GM21528 (cell line): ENCODE results near the gene FAM20C.

Source experiments
- ATAC-seq: cut with Tn5 transposase; IDR thresholded peaks from one replicate; pipeline ENCODE4 v1.9.1; 2021; ENCODE audit warnings: mild to moderate bottlenecking, moderate library complexity; ENCODE audit not compliant: unreplicated experiment, low FRiP score

Gene FAM20C

DNA sequence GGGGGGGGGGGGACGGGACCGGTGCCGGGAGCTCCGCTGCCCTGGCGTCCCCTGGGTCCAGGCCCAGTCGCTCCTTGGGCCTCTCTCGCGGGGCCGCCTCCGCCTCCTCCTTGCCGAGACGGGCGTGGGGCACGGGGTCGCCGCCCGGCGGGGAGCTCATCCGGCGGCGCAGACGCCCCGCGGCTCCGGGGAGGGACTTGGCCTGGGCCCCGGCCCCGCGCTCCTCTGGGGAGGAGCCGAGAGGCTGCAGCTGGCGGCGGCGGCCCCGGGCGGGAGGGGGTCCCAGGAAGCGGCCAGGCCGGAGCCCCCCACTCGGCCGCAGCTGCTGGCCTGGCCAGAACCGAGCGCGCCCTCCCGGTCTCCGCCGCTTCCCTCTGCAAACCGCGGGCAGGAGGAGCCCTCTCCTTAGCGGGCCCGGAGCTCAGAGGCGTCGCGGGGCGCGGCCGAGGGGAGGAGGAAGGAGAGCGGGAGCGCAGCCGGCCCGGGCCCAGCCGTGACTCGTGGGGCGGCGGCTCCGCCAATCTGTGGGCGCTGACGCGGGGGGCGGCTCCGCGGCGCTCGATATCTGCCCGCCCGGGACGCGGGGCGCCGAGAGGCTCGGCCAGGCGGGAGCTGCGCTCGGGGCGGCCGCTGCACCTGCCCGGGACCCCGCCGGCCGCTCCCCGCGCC is at the start of gene FAM20C:
FAM20C (plus strand) TSS at position 591 of the 669 bp plus-strand sequence. CDS start 629 bp downstream, outside the sequence.
- ATAC-seq = no peak

DNA sequence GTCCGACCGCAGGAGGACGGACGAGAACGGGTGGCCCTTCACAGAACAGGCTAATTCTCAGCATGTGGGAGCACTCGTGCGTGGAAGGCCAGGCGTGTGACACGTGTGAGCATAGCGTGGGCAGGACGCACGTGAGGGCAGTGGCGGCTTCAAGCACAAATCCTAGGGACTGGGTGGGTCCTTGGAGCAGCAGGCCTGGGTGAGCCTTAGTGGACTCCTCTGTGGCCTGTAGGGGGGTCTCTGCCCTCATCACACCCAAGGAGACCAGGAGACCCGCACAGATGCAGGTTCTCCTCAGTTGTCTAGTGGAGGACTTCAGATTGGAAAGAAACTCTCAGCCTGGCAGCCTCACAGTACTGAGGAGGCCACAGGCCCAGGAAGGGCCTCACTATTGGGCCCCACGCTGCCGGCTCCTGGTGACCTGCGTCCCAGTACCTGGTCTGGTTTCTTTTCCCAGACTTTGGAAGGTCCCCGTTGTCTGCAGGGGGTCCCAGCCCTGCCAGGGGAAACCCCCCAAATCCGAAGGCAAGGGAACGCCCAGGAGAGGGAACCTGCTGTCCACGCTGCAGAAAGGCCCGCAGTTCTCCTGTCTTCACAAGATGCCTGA is 49.1 kb upstream of the FAM20C start:
- no peak for ATAC-seq

DNA sequence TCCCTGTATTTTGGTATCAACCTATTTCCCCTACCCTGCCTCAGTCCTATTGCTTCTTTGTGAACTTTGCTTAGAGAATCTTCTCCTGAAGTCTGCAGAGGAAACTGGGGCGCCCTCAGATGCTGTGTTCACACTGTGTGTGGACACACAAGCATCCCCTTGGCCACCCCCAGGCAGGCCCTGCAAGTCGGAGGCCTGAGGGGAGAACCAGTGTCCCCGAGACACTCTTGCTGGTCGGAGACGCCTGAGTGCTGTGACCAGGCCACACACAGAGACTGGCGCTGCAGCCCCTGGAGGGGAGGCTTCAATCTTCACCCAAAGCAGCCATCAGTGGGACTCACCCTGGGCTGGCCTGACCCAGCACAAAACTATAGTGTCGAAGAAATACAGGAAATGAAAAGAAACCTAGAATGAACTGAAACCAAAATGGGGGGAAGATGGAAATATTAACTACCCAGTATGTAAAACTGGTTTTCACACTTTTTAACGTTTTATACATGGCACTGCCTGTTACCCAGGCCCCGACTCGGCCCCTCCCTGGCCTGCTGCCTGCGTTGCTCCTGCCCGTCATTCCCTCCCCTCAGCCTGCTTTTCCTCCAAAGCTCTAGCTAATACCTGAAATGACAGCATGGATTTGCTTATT is 48.4 kb upstream of the FAM20C start:
- no peak for ATAC-seq

DNA sequence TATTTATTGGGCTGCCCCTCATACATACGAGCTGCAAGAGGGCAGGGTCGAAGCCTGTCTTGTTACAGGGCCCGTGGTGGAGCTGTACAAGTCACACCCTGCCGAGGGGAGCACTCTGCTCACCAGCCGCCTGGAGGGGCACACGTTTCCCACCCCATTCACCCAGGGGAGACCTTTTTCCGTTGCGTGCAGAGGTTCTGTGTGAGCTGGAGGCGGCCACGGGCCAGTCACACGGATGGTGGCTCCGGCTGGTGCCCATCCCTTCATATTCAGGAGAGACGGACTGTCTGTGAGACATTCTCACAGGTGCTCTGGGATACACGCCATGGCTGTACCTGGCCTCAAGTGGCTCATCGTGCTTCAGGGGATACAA is 47.9 kb upstream of the FAM20C start:
- no peak for ATAC-seq

DNA sequence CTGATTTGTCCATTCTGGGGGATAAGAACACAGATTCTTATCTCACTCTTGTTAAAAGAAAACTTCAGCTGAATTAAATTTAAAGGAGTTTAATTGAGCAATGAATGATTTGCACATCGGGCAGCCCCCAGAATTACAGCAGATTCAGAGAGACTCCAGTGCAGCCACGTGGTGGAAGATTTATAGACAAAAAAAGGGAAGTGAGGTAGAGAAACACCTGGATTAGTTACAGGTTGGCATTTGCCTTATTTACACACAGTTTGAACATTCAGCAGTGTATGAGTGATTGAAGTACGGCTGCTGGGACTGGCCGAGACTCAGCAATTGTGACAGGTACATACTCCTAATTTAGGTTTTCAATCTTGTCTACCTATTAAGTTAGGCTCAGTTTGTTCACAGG is 46.5 kb upstream of the FAM20C start:
- ATAC-seq = no peak

DNA sequence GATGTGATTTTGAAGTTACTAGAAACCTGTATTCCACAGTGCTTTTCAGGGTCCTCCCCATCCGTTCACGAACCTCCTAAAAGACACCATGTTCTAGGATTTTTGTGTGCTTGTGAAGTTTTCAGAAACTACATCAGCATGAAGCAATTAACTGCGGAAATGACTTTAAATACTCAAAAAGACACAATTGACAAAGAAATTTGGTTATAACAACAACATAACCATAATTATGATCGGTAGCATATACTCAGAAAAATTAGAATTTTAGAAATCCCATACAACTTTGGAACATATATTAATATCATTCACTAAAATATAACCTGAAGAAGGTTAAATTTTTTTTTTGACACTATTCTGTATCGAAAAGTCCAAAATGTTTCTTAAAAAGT is 43.8 kb upstream of the FAM20C start:
- no peak for ATAC-seq

DNA sequence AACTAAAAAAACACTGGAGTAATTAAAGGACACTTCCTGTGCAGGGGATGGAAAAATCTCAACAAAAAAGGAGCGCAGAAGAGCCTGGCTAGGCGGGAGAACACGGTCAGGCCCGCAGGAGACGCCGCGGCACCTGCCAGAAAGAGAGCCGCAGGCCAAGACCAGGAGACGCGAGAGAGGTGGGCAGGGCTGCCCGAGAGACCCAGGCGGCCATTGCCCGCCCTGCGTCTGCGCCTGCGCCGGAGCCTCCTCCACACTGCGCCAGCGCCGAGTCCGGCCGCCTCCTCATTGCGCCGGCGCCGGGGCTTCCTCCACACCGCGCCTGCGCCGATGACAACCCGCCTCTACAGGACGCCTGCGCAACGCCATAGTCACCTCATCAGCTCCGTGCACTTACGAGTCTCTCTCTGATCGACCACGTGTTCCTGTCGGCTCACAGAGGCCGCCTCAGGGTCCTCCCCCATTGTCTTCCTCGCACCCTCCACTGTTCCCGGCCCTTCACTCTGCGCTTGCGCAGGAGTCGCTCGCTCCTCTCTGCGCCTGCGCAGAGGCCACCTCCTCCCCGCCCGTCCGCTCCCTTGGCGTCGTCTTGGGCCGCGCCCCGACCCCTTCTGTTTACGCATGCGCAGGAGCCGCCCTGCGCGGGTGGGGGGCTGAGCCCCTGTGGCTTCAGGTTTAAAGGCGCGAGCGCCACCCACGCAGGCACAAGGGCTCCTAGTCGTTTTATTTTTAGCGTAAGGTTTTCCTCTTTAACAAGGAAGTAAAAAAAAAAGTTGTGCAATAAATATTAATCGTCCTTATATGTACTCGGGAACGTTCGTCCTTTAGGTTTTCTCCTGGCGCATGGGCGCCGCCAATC is 43.2 kb upstream of the FAM20C start:
- peak; percentile 97 for ATAC-seq

DNA sequence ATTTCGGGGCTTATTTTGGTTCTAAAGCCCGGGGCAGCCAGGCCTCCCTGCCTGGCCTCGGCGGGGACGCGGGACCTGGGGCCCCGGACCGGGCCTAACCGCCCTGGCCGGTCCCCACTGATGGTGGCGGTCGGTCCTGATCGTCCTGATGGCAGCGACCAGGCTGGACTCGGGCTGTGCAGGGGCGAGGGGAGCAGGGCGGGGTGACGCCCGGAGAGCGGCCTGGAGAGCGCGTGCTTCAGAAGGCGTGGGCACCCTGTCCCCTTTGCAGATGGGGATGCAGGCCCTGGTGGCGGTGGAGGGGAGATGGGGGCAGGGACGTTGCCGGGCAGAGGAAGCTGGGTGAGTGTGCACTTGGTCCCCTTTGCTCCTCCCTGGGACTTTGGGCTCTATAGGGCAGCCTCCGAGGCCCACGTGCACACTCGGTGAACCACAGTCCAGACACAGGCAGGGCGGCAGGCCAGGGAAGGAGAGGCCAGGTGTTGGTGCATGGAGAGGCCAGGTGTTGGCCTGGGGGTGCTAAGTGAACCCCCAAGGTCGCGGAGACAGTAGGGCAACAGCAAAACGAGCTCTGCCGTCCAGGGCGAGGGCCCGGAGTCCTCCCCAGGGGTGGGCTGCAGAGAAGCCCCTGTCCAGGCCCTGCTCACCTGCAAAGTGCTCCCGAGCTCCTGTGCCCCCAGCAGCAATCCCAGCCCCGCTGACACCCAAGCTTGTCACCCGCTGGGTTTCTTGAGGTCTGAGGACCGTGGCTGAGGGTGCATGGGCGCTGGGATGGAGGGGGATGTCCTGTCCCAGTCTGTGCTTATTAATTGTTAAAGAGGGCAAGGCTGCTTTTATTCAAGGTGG is 42.4 kb upstream of the FAM20C start:
- ATAC-seq = peak; percentile 35

DNA sequence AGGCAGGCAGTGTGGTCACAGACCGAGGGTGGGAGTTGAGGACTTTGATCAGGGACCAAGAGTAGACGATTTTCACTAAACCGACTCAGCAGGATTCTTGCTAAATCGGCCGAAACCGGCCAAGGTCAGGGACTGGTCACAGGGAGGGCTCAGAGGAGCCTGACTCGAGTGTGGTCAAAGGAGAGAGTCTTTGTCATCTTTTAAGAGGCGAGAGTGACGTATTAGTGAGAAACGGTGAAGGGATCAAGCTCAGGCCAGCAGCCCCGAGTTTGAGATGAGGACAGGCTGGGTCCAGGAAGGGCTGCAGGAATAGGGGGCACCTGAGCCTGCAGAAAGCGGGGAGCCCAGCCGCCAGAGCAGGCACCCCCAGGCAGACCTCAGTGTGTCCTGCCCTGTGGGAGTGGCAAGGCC is 41.6 kb upstream of the FAM20C start:
- no peak for ATAC-seq

DNA sequence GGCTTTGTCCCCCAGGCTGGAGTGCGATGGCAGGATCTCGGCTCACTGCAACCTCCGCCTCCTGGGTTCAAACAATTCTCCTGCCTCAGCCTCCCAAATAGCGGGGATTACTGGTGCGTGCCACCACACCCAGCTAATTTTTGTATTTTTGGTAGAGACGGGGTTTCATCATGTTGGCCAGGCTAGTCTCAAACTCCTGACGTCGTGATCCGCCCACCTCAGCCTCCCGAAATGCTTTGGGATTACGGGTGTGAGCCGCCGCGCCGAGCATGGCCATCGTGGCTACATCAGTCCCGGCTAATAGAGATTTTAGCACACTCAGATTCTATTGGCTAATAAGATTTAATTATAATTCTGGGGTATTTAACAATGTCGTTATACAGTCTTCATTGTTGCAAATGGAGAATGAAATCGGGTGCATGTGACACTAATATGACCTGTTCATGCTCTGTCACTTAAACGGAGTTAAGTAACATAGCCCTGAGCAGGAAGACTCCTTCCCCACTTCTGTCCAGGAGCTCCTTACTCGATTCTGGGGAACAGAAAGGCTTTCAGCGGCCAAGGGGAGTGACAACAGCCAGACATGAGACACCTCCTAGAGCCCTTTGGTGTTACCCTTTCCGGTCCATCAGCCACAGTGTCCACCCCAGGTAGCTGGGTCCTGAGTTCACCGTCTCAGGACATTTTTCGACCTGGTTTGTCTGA is 40.9 kb upstream of the FAM20C start:
- no peak for ATAC-seq

DNA sequence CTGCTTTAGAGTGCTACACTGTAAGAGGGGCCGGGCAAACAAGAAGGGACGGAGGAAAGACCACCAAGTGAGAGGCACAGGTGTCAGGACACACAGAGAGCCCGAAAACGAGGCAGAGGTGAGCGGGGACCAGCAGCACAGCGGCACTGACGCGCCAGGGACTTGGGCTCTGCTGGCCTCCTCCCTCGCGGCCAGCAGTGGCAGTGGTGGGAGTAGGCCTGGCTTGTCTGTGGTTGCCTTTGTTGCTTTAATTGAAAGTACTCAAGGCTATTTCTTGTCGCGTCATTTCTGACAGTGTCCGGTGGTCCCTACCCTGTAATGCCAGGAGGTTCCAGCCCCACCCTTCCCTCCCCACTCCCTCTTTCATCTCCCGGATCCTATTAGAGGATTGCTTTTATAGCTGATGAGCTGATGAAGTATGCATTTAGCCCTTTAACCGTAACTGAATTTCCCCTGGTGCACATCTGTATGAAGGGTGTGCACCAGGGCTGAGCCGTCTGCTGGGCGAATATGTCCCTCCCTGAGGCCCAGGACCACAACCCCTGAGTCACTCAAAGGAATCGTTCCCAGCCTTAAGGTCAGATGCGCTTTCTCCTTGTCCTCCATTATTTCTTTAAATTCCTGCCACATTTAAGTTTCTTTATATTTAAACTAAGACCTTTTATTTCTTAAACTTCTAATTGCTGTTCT is 39.5 kb upstream of the FAM20C start:
- ATAC-seq = no peak

DNA sequence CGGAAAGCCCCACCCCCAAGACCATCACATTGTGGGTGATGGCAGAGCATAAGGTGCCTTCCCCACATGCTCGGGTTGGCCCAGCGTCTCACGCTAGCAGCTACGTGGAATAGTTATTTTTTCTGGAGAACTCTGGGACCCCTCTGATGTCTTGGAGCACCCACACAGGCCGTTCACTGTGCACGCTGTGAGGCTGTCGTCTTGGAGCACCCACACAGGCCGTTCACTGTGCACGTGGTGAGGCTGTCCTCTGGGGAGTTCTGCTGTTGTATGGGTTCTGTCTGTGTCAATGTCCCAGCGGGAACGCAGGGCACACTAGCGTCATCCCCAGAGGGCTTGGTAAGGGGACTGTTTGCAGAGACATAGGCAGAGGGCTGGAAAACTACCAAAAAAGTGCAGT is 38.8 kb upstream of the FAM20C start:
- ATAC-seq = no peak

DNA sequence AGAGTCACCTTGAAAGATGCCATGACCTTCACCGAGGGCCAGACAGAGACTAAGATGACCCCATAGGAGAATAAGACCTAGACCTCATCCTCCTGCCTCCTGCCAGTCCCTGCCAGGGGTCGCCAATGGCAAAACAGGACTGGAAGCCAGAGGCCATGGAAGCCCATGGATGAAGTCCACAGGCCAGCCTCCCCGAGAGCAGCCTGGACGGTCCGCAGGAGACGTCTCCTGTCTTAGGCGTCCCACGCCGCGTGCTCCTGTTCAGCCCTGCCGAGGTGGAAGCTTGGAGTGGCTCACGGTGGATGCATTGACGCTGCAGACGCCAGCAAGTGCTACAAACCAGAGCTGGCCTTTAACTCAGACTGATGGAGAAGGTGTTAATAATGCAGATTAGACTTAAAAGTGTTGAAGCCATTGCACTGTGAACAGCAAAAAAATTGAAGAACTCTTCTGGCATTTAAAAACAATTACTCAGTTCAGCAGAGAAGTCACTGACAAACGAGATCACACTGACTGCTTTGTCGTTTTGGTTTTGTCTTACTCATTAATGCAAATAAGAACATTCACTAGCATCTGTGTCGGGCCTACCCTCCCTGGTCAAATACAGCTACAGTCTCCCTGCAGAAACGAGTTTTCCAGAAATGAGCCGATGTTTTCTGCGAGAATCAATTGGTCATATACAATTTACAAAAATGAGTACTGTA is 38.1 kb upstream of the FAM20C start:
- ATAC-seq = no peak

DNA sequence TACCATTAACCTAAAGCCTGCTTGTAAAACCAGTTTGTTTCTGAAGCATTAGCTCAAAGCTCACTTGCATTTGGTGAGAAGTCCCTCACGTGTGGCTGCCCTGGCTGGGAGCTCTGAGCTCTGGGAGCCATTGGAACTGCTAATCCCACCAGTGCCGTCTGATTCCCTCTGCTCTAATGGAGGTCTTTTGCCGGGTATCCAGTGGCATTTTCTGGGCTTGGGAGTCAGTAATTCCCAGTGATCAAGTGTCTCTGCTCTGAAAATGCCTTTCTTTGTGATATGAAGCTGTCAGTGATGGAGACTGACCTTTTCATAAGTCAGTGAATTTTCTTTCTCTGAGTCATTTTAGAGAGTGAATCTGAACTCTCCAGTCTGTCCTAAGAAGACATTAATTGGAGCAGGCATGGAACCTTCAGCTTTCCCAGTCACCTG is 36.9 kb upstream of the FAM20C start:
- ATAC-seq = no peak

DNA sequence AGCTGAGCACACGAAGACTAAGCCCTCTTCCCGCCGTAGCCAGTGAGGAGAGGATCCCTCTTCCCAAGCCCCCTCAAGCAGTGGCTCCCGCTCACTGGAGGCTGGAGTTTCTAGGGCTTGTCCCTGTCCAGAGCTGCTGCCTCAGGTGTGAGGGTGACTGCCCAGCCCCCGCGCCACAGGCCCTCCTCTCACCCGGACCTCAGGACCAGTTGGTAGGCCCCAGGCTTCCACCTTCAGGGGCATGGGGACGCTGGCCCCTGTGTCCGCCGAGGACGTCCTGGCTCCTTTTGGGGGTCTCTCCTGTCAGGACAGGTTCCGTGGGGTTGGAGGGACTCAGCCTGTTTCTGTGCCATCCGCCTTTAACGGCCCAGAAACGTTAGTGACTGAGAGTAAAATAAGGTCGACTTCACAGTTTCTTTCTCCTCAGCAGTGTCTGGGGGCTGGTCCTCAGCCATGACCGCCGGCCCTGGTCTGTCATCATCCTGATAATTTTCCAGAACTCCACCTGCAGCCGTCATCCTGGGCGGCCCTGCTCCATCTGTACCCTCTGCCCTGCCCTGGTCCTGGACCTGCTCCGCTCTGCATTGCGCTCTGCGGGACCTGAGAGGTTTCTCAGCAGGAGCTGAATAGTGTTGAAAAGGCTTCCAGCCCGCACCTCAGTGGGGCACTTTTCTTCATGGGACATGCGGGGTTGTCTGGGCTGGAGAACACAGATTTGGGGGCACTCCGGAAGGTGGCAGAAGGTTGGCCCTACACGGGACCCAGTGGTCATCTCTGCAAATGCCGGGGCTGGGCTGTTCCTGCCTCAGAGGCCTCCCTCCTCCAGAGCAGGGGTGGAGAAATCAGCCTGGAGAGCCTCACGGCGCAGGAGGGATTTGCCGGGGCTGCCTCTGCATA is 36.0 kb upstream of the FAM20C start:
- ATAC-seq = no peak

DNA sequence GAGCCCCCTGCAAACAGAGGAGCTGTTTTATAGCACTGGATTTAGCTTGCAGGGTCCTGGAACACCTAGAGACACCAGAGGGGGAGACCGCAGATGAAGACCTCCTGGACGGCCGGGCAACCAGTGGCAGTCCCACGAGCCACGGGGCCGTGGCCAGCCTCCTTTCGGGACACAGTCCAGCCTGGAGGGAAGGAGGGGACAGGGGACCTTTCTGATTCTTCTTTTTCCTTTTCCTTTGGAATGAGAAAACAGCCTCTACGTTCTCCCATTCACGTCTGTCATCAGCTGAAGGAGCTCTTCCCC is 35.4 kb upstream of the FAM20C start:
- ATAC-seq = no peak

DNA sequence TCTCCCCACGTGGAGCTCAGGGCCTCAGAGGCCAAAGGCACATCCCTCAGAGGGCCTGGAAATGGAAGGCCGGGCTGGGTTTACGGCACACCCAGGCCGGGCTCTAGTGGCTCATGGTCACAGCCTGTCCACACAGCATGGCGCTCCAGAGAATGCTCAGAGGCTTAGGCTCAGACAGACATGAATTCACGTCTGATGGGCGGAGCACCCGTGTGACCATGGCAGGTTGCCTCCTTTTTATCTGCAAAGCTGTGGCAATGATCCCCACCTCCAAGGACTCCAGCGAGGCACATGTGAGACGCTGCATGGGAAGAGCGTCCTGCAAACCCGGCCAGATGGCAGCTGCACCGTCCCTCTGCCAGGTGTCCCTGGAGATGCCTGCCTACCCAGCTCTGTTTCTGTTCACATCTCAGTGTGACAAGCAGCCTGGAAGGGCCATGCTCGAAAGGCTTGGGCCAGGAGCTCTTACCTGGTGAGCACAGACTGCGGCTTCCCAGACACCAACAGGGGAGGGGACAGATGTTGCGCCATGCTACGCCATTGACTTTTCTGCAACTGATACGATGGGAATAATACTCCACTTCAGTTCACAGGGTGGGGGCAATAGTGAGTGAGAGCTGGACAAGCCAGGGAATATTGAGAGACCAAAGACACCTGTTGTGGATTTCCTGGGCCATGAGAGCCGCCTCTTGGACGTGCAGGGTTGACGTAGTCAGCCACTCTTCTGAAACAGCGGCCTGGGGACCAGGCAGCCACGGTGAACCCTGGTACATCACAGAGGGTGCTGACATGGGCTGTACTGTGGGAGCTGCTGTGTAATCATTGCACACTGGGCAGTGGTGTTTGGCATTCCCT is 34.4 kb upstream of the FAM20C start:
- no peak for ATAC-seq
